GM19238 (cell line): Measurements from ENCODE around the gene C11orf58.

ENCODE experiments used
- DNase-seq: peaks from one replicate; pipeline ENCODE4 v3.0.0; 2011; ENCODE audit warnings: low spot score; ENCODE audit not compliant: insufficient read length

The C11orf58 gene

GRCh38 chr11:16784666-16785065 lies 46.2 kb downstream of the C11orf58 start:
- DNase-seq, result no peak

- DNase-seq, result peak; percentile 63
Measured at GRCh38 chr11:16785520-16786128, 47.2 kb downstream of the C11orf58 start.

GRCh38 chr11:16786131-16786530 lies 47.7 kb downstream of the C11orf58 start:
- DNase-seq, result no peak

- DNase-seq, result no peak
Measured at GRCh38 chr11:16787035-16787742, 48.7 kb downstream of the C11orf58 start.

GRCh38 chr11:16788141-16789062 lies 50.0 kb downstream of the C11orf58 start:
- DNase-seq, result peak; percentile 61

GRCh38 chr11:16789063-16789420 lies 50.6 kb downstream of the C11orf58 start:
- DNase-seq, result no peak

GRCh38 chr11:16789560-16790485 lies 51.4 kb downstream of the C11orf58 start:
- no peak for DNase-seq

GRCh38 chr11:16790486-16791190 lies 52.2 kb downstream of the C11orf58 start:
- no peak for DNase-seq

GRCh38 chr11:16791191-16791961 lies 52.9 kb downstream of the C11orf58 start:
- DNase-seq, result no peak

- DNase-seq, result no peak
Measured at GRCh38 chr11:16792426-16792825, 54.0 kb downstream of the C11orf58 start.

- no peak for DNase-seq
Measured at GRCh38 chr11:16793009-16793408, 54.6 kb downstream of the C11orf58 start.

GRCh38 chr11:16793511-16793910 lies 55.1 kb downstream of the C11orf58 start:
- no peak for DNase-seq

- no peak for DNase-seq
Measured at GRCh38 chr11:16794047-16794818, 55.8 kb downstream of the C11orf58 start.

GRCh38 chr11:16795146-16795545 lies 56.7 kb downstream of the C11orf58 start:
- no peak for DNase-seq

- DNase-seq, result no peak
Measured at GRCh38 chr11:16796311-16796710, 57.9 kb downstream of the C11orf58 start.

GRCh38 chr11:16797776-16798175 lies 59.3 kb downstream of the C11orf58 start:
- DNase-seq, result no peak

- no peak for DNase-seq
Measured at GRCh38 chr11:16799221-16799620, 60.8 kb downstream of the C11orf58 start.

GRCh38 chr11:16799890-16800289 lies 61.4 kb downstream of the C11orf58 start:
- DNase-seq, result no peak

- DNase-seq, result no peak
Measured at GRCh38 chr11:16800382-16800781, 61.9 kb downstream of the C11orf58 start.
